ENCODE results near the gene PAX4. TPM values are rescaled to one million over a fixed set of nuclear protein-coding genes. Genes with fewer than 3 reads are reported as not detected.

Gene PAX4
- total and polyA plus RNA-seq, 9 of the 15 experiments (the other 6 are each of a cell fraction or from before 2014, with no cell fraction given), result not detected

GRCh38 chr7:127651556-127652332 is 33.8 kb upstream of the PAX4 start, which contains the start of gene SND1 (continued):
- TF ChIP-seq ZBTB43 (CRISPR knock-in tag; IDR thresholded peaks at IDR 0.05), result peak; percentile 88; the same call in 1 of the 2 replicates
- no peak for TF ChIP-seq POLR3G (IDR thresholded peaks at IDR 0.05; ENCODE audit: extremely low read depth, insufficient read length, insufficient replicate concordance)
- TF ChIP-seq RAD21 (CRISPR knock-in tag; conservative IDR thresholded peaks at IDR 0.05 in 1 of 2, IDR thresholded peaks at IDR 0.05 in 1 of 2), result no peak; a peak in 1 of 4 replicates
- no peak for TF ChIP-seq ZNF197 (CRISPR knock-in tag; IDR thresholded peaks at IDR 0.05; ENCODE audit: low read depth)
- TF ChIP-seq STAT5B (CRISPR knock-in tag; IDR thresholded peaks at IDR 0.05), result no peak
- TF ChIP-seq, protein P1, sequence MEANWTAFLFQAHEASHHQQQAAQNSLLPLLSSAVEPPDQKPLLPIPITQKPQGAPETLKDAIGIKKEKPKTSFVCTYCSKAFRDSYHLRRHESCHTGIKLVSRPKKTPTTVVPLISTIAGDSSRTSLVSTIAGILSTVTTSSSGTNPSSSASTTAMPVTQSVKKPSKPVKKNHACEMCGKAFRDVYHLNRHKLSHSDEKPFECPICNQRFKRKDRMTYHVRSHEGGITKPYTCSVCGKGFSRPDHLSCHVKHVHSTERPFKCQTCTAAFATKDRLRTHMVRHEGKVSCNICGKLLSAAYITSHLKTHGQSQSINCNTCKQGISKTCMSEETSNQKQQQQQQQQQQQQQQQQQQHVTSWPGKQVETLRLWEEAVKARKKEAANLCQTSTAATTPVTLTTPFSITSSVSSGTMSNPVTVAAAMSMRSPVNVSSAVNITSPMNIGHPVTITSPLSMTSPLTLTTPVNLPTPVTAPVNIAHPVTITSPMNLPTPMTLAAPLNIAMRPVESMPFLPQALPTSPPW (CRISPR knock-in tag; IDR thresholded peaks at IDR 0.05), result peak; percentile 89
- TF ChIP-seq EP400 (IDR thresholded peaks at IDR 0.05), result peak; percentile 99
- no peak for TF ChIP-seq ZNF696 (CRISPR knock-in tag; conservative IDR thresholded peaks at IDR 0.05)
- TF ChIP-seq ZNF41 (CRISPR knock-in tag; conservative IDR thresholded peaks at IDR 0.05), result 0 out of 2 replicates have a peak, but pooled peaks have one; percentile 62
- 0 out of 2 replicates have a peak, but pooled peaks have one; percentile 38 for TF ChIP-seq TEAD2 (tag; IDR thresholded peaks at IDR 0.05)
- no peak for TF ChIP-seq LARP7 (IDR thresholded peaks at IDR 0.05)
- no peak for TF ChIP-seq ZNF518B (CRISPR knock-in tag; IDR thresholded peaks at IDR 0.05)
- no peak for TF ChIP-seq ZBTB8A (IDR thresholded peaks at IDR 0.05; ENCODE audit: partially characterized antibody)
- peak; percentile 72 for TF ChIP-seq SP2 (IDR thresholded peaks at IDR 0.05; ENCODE audit: extremely low read depth, low read depth, low read length, poor library complexity, severe bottlenecking)
- peak; percentile 99 for TF ChIP-seq LCOR (CRISPR knock-in tag; IDR thresholded peaks at IDR 0.05)
- TF ChIP-seq HDAC6 (IDR thresholded peaks at IDR 0.05; ENCODE audit: low read depth, low read length), result peak; percentile 55; the same call in 1 of the 2 replicates
- peak; percentile 7; the same call in 1 of the 2 replicates for TF ChIP-seq NFRKB (IDR thresholded peaks at IDR 0.05; ENCODE audit: low read depth)
- no peak for TF ChIP-seq FOSL1 (tag; conservative IDR thresholded peaks at IDR 0.05)
- TF ChIP-seq ZNF551 (CRISPR knock-in tag; IDR thresholded peaks at IDR 0.05), result no peak
- TF ChIP-seq KAT8 (IDR thresholded peaks at IDR 0.05; ENCODE audit: low read depth), result no peak

All from K562 (cell line).